Neural cell (in vitro differentiated cells): ENCODE measurements around the gene PARP12. TPM values are rescaled to one million over a fixed set of nuclear protein-coding genes. Genes with fewer than 3 reads are reported as not detected.

Experiments
- H2AFZ ChIP-seq: fragments of 200-600, 300-800 bp; sonication (generic), shearing (Covaris generic); 2 replicates; pipeline ENCODE4 v1.6.0; 2014; ENCODE audit warnings: low read depth, mild to moderate bottlenecking, antibody characterized with exemption, low read length, moderate library complexity
- H3F3A ChIP-seq: fragments of 200-600 bp; shearing (Covaris generic); 2 replicates; pipeline ENCODE4 v1.6.1; 2016; ENCODE audit warnings: mild to moderate bottlenecking, moderate library complexity, mixed read lengths, antibody characterized with exemption, low read length; ENCODE audit not compliant: insufficient read depth, poor library complexity, severe bottlenecking
- H3K27ac ChIP-seq: fragments of 200-600, 300-800 bp; sonication (generic), shearing (Covaris generic); 2 replicates; pipeline ENCODE4 v1.5.1; 2014; ENCODE audit warnings: mild to moderate bottlenecking, low read length, moderate library complexity
- H3K27me3 ChIP-seq: fragments of 300-800, 200-600 bp; sonication (generic), shearing (Covaris generic); 2 replicates; pipeline ENCODE4 v1.6.0; 2014; ENCODE audit warnings: mild to moderate bottlenecking, low read depth, low read length, moderate library complexity; ENCODE audit not compliant: insufficient read depth
- H3K36me3 ChIP-seq: fragments of 300-800, 200-600 bp; sonication (generic), shearing (Covaris generic); 2 replicates; pipeline ENCODE4 v1.5.1; 2014; ENCODE audit warnings: mild to moderate bottlenecking, antibody characterized with exemption, low read length, moderate library complexity; ENCODE audit not compliant: insufficient read depth
- H3K4me2 ChIP-seq: fragments of 300-800, 200-600 bp; sonication (generic), shearing (Covaris generic); 2 replicates; pipeline ENCODE4 v1.6.0; 2014; ENCODE audit warnings: mild to moderate bottlenecking, low read length
- H3K4me3 ChIP-seq: fragments of 300-800, 200-600 bp; sonication (generic), shearing (Covaris generic); 2 replicates; pipeline ENCODE4 v1.5.1; 2014; ENCODE audit warnings: mild to moderate bottlenecking, low read length, moderate library complexity
- H3K79me2 ChIP-seq: fragments of 200-600 bp; shearing (Covaris generic); replicated peaks from 2 replicates; pipeline ENCODE4 v1.6.0; 2014; ENCODE audit warnings: mild to moderate bottlenecking, low read length, moderate library complexity; ENCODE audit not compliant: insufficient read depth
- H3K9ac ChIP-seq: fragments of 300-800, 200-600 bp; sonication (generic), shearing (Covaris generic); 2 replicates; pipeline ENCODE4 v1.6.1; 2016; ENCODE audit warnings: mild to moderate bottlenecking, low read length, mixed read lengths
- H3K9me2 ChIP-seq: fragments of 200-600 bp; shearing (Covaris generic); 2 replicates; pipeline ENCODE4 v1.6.1; 2016; ENCODE audit warnings: mild to moderate bottlenecking, low read length, mixed read lengths; ENCODE audit not compliant: insufficient read depth
- H3K9me3 ChIP-seq: fragments of 200-600, 300-800 bp; sonication (generic), shearing (Covaris generic); 2 replicates; pipeline ENCODE4 v1.6.1; 2016; ENCODE audit warnings: mild to moderate bottlenecking, mixed run types, low read length, moderate library complexity, mixed read lengths
- H4K20me1 ChIP-seq: fragments of 200-600 bp; shearing (Covaris generic); 2 replicates; pipeline ENCODE4 v1.6.1; 2016; ENCODE audit warnings: mild to moderate bottlenecking, mixed run types; ENCODE audit not compliant: insufficient read depth
- EP300 ChIP-seq: fragments of 450-650 bp; conservative IDR thresholded peaks from 2 replicates; pipeline ENCODE4 v1.6.1; 2014; ENCODE audit warnings: antibody characterized with exemption, mild to moderate bottlenecking, moderate library complexity; ENCODE audit not compliant: poor library complexity, severe bottlenecking
- EZH2 ChIP-seq: fragments of 200-600, 300-800 bp; shearing (Covaris generic), sonication (generic); IDR thresholded peaks from 2 replicates; pipeline ENCODE4 v1.6.1; 2014; ENCODE audit warnings: antibody characterized with exemption, low read length, borderline replicate concordance, mild to moderate bottlenecking; ENCODE audit not compliant: insufficient read depth, poor library complexity, severe bottlenecking
- MXI1 ChIP-seq: fragments of 450-650 bp; conservative IDR thresholded peaks from 2 replicates; pipeline ENCODE4 v1.6.1; 2014; ENCODE audit warnings: antibody characterized with exemption, mild to moderate bottlenecking; ENCODE audit not compliant: poor library complexity, severe bottlenecking
- POLR2AphosphoS5 ChIP-seq: IDR thresholded peaks from 2 replicates; pipeline ENCODE4 v1.6.1; 2012
- RAD21 ChIP-seq: fragments of 450-650 bp; conservative IDR thresholded peaks from 2 replicates; pipeline ENCODE4 v1.6.1; 2014; ENCODE audit warnings: antibody characterized with exemption, mild to moderate bottlenecking, moderate library complexity
- SMC3 ChIP-seq: fragments of 450-650 bp; conservative IDR thresholded peaks from 2 replicates; pipeline ENCODE4 v1.6.1; 2014; ENCODE audit warnings: antibody characterized with exemption, mild to moderate bottlenecking, moderate library complexity; ENCODE audit not compliant: poor library complexity
- TAF1 ChIP-seq: IDR thresholded peaks from 2 replicates; pipeline ENCODE4 v1.6.1; 2012; ENCODE audit warnings: low read depth
- polyA plus RNA-seq: library from polyadenylated mRNA; depleted of rRNA; stranded (reverse); fragments of >200 nt; gene quantifications from 2 replicates; pipeline ENCODE4 v1.2.3, GENCODE V29; 2014
- TF ChIP-seq, protein P1 (sequence below): fragments of 450-650 bp; IDR thresholded peaks from 2 replicates; pipeline ENCODE4 v1.5.1; 2014; ENCODE audit warnings: antibody characterized with exemption, mild to moderate bottlenecking, moderate library complexity; ENCODE audit not compliant: poor library complexity, severe bottlenecking
- TF ChIP-seq, protein P2 (sequence below): IDR thresholded peaks from 2 replicates; pipeline ENCODE4 v1.6.1; 2012; ENCODE audit warnings: borderline replicate concordance

Gene PARP12
- polyA plus RNA-seq, 1 donor from 2014 or later, result not detected

DNA sequence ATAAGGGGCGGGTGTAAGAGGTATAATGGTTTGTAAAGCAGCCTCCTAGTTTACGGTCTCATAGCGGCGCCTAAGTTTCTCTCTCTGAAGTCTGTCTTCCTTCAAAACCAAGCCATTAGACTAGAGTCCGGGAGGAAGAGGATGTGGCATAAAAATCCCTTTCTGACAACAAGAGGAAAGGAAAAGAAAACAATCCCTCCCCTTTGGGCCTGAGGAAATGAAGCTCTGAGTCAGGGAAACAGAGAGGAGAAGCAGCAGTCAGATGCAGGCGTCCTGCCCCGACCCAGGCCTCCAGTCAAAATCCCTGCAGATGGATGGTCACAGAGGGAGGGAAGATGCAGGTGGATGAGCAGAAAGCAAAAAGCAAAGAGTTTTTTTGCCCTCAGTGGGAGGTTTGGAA lies 23.7 kb downstream of the PARP12 start:
- Histone ChIP-seq H4K20me1 (no peaks in the 10 kb centered on the region), H3K9ac (no peak overlapping the region), H3K79me2 (no peaks in the 10 kb centered on the region), H3K9me3 (no peaks in the 10 kb centered on the region), H2AFZ (no peak overlapping the region), H3K36me3 (no peaks in the 10 kb centered on the region), H3K9me2 (no peaks in the 10 kb centered on the region), H3F3A (no peaks in the 10 kb centered on the region), H3K27me3 (peaks cover 6% of the 10 kb centered on the region), H3K27ac (no peak overlapping the region), H3K4me2 (no peak overlapping the region), H3K4me3 (no peak overlapping the region)
- TF ChIP-seq MXI1, result no peak
- no peak for TF ChIP-seq EP300
- TF ChIP-seq, protein P1, sequence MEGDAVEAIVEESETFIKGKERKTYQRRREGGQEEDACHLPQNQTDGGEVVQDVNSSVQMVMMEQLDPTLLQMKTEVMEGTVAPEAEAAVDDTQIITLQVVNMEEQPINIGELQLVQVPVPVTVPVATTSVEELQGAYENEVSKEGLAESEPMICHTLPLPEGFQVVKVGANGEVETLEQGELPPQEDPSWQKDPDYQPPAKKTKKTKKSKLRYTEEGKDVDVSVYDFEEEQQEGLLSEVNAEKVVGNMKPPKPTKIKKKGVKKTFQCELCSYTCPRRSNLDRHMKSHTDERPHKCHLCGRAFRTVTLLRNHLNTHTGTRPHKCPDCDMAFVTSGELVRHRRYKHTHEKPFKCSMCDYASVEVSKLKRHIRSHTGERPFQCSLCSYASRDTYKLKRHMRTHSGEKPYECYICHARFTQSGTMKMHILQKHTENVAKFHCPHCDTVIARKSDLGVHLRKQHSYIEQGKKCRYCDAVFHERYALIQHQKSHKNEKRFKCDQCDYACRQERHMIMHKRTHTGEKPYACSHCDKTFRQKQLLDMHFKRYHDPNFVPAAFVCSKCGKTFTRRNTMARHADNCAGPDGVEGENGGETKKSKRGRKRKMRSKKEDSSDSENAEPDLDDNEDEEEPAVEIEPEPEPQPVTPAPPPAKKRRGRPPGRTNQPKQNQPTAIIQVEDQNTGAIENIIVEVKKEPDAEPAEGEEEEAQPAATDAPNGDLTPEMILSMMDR, result no peak
- TF ChIP-seq SMC3, result no peak
- TF ChIP-seq EZH2, result no peak
- TF ChIP-seq RAD21, result no peak
- TF ChIP-seq, protein P2, sequence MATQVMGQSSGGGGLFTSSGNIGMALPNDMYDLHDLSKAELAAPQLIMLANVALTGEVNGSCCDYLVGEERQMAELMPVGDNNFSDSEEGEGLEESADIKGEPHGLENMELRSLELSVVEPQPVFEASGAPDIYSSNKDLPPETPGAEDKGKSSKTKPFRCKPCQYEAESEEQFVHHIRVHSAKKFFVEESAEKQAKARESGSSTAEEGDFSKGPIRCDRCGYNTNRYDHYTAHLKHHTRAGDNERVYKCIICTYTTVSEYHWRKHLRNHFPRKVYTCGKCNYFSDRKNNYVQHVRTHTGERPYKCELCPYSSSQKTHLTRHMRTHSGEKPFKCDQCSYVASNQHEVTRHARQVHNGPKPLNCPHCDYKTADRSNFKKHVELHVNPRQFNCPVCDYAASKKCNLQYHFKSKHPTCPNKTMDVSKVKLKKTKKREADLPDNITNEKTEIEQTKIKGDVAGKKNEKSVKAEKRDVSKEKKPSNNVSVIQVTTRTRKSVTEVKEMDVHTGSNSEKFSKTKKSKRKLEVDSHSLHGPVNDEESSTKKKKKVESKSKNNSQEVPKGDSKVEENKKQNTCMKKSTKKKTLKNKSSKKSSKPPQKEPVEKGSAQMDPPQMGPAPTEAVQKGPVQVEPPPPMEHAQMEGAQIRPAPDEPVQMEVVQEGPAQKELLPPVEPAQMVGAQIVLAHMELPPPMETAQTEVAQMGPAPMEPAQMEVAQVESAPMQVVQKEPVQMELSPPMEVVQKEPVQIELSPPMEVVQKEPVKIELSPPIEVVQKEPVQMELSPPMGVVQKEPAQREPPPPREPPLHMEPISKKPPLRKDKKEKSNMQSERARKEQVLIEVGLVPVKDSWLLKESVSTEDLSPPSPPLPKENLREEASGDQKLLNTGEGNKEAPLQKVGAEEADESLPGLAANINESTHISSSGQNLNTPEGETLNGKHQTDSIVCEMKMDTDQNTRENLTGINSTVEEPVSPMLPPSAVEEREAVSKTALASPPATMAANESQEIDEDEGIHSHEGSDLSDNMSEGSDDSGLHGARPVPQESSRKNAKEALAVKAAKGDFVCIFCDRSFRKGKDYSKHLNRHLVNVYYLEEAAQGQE, result no peak
- TF ChIP-seq POLR2AphosphoS5, result no peak
- no peak for TF ChIP-seq TAF1

DNA sequence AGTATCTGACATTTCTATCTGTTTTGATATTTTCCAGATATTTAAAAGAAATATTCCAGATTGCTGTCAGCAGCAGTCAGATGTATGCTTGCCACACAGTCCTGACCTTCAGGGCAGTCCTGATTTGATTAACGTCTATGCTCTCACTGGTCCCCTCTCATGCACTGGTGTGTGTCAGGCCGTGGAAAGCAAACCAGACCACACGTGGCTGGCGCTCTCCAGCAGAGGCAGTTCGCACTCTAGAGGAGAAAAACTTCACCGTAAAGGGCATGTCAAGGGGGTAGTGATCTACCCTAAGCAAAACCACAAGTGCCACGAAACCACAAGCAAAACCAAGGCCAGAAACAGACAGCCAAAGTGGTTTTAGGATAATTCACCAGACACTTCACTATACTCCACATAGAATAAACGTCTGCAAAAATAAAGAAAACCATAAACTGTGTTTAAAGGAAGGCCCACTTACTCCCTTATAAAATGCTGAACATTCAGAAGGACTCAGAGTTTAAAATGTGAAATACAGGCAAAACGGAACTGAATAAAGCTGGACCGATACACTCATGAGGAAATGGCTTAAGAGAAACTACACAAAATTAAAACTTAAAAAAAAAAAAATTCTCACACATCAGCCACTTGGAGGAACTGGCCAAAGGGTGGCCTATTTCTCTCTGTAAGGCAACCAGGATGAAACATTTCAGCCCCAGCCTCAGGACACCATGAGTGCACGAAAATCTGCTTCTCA lies 26.4 kb downstream of the PARP12 start:
- Histone ChIP-seq H3K4me2 (no peak overlapping the region), H3K79me2 (no peaks in the 10 kb centered on the region), H3K27ac (no peak overlapping the region), H3K9me3 (no peaks in the 10 kb centered on the region), H3K36me3 (no peaks in the 10 kb centered on the region), H3K9me2 (no peaks in the 10 kb centered on the region), H4K20me1 (no peaks in the 10 kb centered on the region), H3K9ac (no peak overlapping the region), H3F3A (no peaks in the 10 kb centered on the region), H3K27me3 (peaks cover 6% of the 10 kb centered on the region), H3K4me3 (no peak overlapping the region), H2AFZ (no peak overlapping the region)
- no peak for TF ChIP-seq EP300
- TF ChIP-seq, protein P2, result no peak
- TF ChIP-seq RAD21, result no peak
- no peak for TF ChIP-seq SMC3
- no peak for TF ChIP-seq EZH2
